ENCODE data around the gene CAPZA2.

DNA sequence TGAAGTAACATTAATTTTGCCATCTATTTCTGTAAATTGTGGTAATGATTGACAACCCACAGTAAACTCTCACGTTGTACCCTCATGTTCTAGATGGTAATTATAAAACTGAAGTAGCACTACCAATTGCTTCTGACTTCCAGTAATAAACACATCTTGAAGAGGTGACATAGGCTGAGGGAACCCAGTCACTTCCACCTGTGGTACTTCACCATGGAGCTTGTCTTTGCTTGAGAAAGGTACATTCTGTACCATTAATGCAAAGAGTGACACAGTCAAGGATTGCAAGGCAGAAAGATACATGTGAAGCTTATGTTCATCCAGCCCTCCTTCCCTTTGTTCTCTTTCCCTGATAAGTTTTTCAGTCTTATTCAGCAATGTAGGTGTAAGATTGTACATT lies 11.2 kb downstream of the CAPZA2 start:
- TF ChIP-seq, protein P1, sequence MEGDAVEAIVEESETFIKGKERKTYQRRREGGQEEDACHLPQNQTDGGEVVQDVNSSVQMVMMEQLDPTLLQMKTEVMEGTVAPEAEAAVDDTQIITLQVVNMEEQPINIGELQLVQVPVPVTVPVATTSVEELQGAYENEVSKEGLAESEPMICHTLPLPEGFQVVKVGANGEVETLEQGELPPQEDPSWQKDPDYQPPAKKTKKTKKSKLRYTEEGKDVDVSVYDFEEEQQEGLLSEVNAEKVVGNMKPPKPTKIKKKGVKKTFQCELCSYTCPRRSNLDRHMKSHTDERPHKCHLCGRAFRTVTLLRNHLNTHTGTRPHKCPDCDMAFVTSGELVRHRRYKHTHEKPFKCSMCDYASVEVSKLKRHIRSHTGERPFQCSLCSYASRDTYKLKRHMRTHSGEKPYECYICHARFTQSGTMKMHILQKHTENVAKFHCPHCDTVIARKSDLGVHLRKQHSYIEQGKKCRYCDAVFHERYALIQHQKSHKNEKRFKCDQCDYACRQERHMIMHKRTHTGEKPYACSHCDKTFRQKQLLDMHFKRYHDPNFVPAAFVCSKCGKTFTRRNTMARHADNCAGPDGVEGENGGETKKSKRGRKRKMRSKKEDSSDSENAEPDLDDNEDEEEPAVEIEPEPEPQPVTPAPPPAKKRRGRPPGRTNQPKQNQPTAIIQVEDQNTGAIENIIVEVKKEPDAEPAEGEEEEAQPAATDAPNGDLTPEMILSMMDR (conservative IDR thresholded peaks at IDR 0.05 in 1 of 2, IDR thresholded peaks at IDR 0.05 in 1 of 2; ENCODE audit: extremely low read depth in 1 of 2, insufficient read depth in 1 of 2, low read depth in 1 of 2, low read length in 2 of 2) = no peak
- TF ChIP-seq EZH2 (IDR thresholded peaks at IDR 0.05; ENCODE audit: borderline replicate concordance, low read length) = no peak
